HCT116 (cell line): ENCODE data around the gene ZNF346. TPM values are rescaled to one million over a fixed set of nuclear protein-coding genes. Genes with fewer than 3 reads are reported as not detected.
A peak's percentile ranks its signal among the peaks of the same experiment; 100 is the strongest.

Experiments used
- ATAC-seq: fragments of 200-7000 bp; cut with Tn5 transposase; 2 replicates; pipeline ENCODE4 v1.9.1; 2020; ENCODE audit warnings: mild to moderate bottlenecking, moderate library complexity
- BruUV-seq: library from RNA; stranded (reverse); fragments of 400-500 nt; replicated peaks from 2 replicates; lab custom pipeline; 2021; lab: Mats Ljungman, UMichigan
- CTCF ChIA-PET: fragments of 300-600 bp; sonication (Branson Sonifier 250); formaldehyde crosslinking; loops from one replicate; lab custom pipeline; 2021; ENCODE audit warnings: antibody characterized with exemption; lab: Charles Lee
- POLR2A ChIA-PET: fragments of 300-600, 350-600 bp; sonication (Branson Sonifier 250); formaldehyde crosslinking; loops from one replicate; lab custom pipeline; 2021; ENCODE audit warnings: antibody characterized with exemption; lab: Charles Lee
- RAD21 ChIA-PET, 2 experiments: fragments of 300-600 bp; sonication (Branson Sonifier 250); formaldehyde crosslinking; loops; one replicate each; lab custom pipeline; 2023; ENCODE audit warnings: low total read pairs in 2 of 2; ENCODE audit not compliant: uncharacterized antibody in 2 of 2, unreplicated experiment in 2 of 2, low non-redundant PET in 1 of 2; lab: Charles Lee
- DNase-seq: peaks from one replicate; pipeline ENCODE4 v3.0.0-alpha.2; 2010; ENCODE audit warnings: low read depth, low spot score
- H2AFZ ChIP-seq: fragments of 200-600 bp; shearing (Covaris generic), sonication (generic); 2 replicates; pipeline ENCODE4 v1.6.1; 2017; ENCODE audit warnings: low read depth, mixed run types, mixed read lengths, antibody characterized with exemption, low read length; ENCODE audit not compliant: poor library complexity, severe bottlenecking
- H3K27ac ChIP-seq: 2 replicates; pipeline ENCODE4 v1.5.1; 2012; ENCODE audit warnings: low read depth, low read length
- H3K27me3 ChIP-seq: fragments of 200-600 bp; sonication (generic); 2 replicates; pipeline ENCODE4 v1.6.1; 2016; ENCODE audit warnings: mixed run types, low read length, mixed read lengths; ENCODE audit not compliant: insufficient read depth
- H3K36me3 ChIP-seq, 2 experiments: fragments of 200-500 bp in 1 of 2; fragments of 200-600 bp in 1 of 2; sonication (Bioruptor generic) in 1 of 2; sonication (generic) in 1 of 2; 2 replicates each; pipeline versions ENCODE4 v1.5.1 to v1.6.1; 2014 to 2016; ENCODE audit warnings: low read length in 2 of 2, inconsistent platforms in 1 of 2, mixed read lengths in 1 of 2, mixed run types in 1 of 2; ENCODE audit not compliant: insufficient read depth in 2 of 2, control insufficient read depth in 1 of 2
- H3K4me1 ChIP-seq, 2 experiments: fragments of 200-600 bp in 1 of 2; sonication (generic) in 1 of 2; 2 replicates each; pipeline versions ENCODE4 v1.5.1 to v1.6.1; 2012 to 2017; ENCODE audit warnings: low read length in 2 of 2, inconsistent platforms in 1 of 2, mild to moderate bottlenecking in 1 of 2, mixed read lengths in 1 of 2, mixed run types in 1 of 2, moderate library complexity in 1 of 2; ENCODE audit not compliant: insufficient read depth in 2 of 2, control insufficient read depth in 1 of 2
- H3K4me2 ChIP-seq: fragments of 200-600 bp; sonication (generic); 2 replicates; pipeline ENCODE4 v1.6.1; 2017; ENCODE audit warnings: mixed run types, low read length, mixed read lengths
- H3K4me3 ChIP-seq, 2 experiments: fragments of 200-600 bp in 1 of 2; sonication (generic) in 1 of 2; replicated peaks in 1 of 2; 2 replicates each; pipeline ENCODE4 v1.5.1; 2011 to 2016; ENCODE audit warnings: low read length in 2 of 2, control low read depth in 1 of 2, low read depth in 1 of 2, mild to moderate bottlenecking in 1 of 2, mixed read lengths in 1 of 2, mixed run types in 1 of 2
- H3K79me2 ChIP-seq: fragments of 200-600 bp; sonication (generic); 2 replicates; pipeline ENCODE4 v1.6.1; 2017; ENCODE audit warnings: mild to moderate bottlenecking, mixed run types, low read length, moderate library complexity, mixed read lengths; ENCODE audit not compliant: insufficient read depth
- H3K9ac ChIP-seq: fragments of 200-600 bp; sonication (generic); 2 replicates; pipeline ENCODE4 v1.6.1; 2016; ENCODE audit warnings: low read length, mixed read lengths
- H3K9me2 ChIP-seq: fragments of 200-600 bp; sonication (generic), shearing (Covaris generic); 2 replicates; pipeline ENCODE4 v1.6.1; 2017; ENCODE audit warnings: mixed run types, mild to moderate bottlenecking, moderate library complexity; ENCODE audit not compliant: insufficient read depth
- H3K9me3 ChIP-seq, 2 experiments: fragments of 200-500 bp in 1 of 2; fragments of 200-600 bp in 1 of 2; sonication (Bioruptor generic) in 1 of 2; sonication (generic) in 1 of 2; 2 replicates each; pipeline ENCODE4 v1.6.1; 2014 to 2017; ENCODE audit warnings: low read length in 2 of 2, mixed read lengths in 2 of 2, inconsistent platforms in 1 of 2, low read depth in 1 of 2, mild to moderate bottlenecking in 1 of 2, mixed run types in 1 of 2, moderate library complexity in 1 of 2; ENCODE audit not compliant: control insufficient read depth in 1 of 2, insufficient read depth in 1 of 2
- H4K20me1 ChIP-seq: fragments of 200-600 bp; sonication (generic), shearing (Covaris generic); 2 replicates; pipeline ENCODE4 v1.6.1; 2017; ENCODE audit warnings: mixed run types, mild to moderate bottlenecking, moderate library complexity; ENCODE audit not compliant: insufficient read depth
- CBX3 ChIP-seq: IDR thresholded peaks from 2 replicates; pipeline ENCODE4 v1.6.1; 2012; ENCODE audit warnings: low read depth
- ELF1 ChIP-seq: IDR thresholded peaks from 2 replicates; pipeline ENCODE4 v1.6.1; 2012; ENCODE audit warnings: low read depth, borderline replicate concordance
- EZH2phosphoT487 ChIP-seq: fragments of 200-600 bp; IDR thresholded peaks from 2 replicates; pipeline ENCODE4 v1.6.1; 2018; ENCODE audit warnings: antibody characterized with exemption, borderline replicate concordance
- MAX ChIP-seq: IDR thresholded peaks from 2 replicates; pipeline ENCODE4 v1.6.1; 2012
- POLR2A ChIP-seq: IDR thresholded peaks from 2 replicates; pipeline ENCODE4 v1.7.0; 2011; ENCODE audit warnings: borderline replicate concordance; ENCODE audit not compliant: insufficient read depth, insufficient read length; ENCODE audit errors: extremely low read depth
- RAD21 ChIP-seq: IDR thresholded peaks from 2 replicates; pipeline ENCODE4 v1.6.1; 2012; ENCODE audit warnings: low read depth, mild to moderate bottlenecking
- REST ChIP-seq: IDR thresholded peaks from 2 replicates; pipeline ENCODE4 v1.6.1; 2012; ENCODE audit warnings: low read depth
- SIN3A ChIP-seq: IDR thresholded peaks from 2 replicates; pipeline ENCODE4 v1.6.1; 2012; ENCODE audit warnings: low read depth
- ZFX ChIP-seq: fragments of 450-650 bp; IDR thresholded peaks from 2 replicates; pipeline ENCODE4 v1.6.1; 2017
- ZNF274 ChIP-seq: fragments of 200-500 bp; sonication (Bioruptor generic); IDR thresholded peaks from 2 replicates; pipeline ENCODE4 v1.6.1; 2014; ENCODE audit warnings: mild to moderate bottlenecking, low read depth, low read length, inconsistent platforms
- intact Hi-C: fragments of 100-400 bp; cut with micrococcal nuclease; formaldehyde crosslinking; loops from 2 replicates; pipeline ENCODE4 v1.10.0; 2022
- total RNA-seq: library from RNA; stranded (reverse); gene quantifications from one replicate; pipeline ENCODE4 v1.2.1, GENCODE V29; 2021; ENCODE audit not compliant: unreplicated experiment

The ZNF346 gene
- total RNA-seq, 1 experiment from 2014 or later: 13.7 TPM

GRCh38 chr5:177049285-177049684, 26.8 kb downstream of the ZNF346 start:
- DNase-seq: no peak
- TF ChIP-seq EZH2phosphoT487: no peak
- TF ChIP-seq RAD21: peak; percentile 34
- H3K4me2 ChIP-seq: no peak overlapping the region
- BruUV-seq: no TSS peak
- intact Hi-C loops: no loop called here
- H3K4me1 ChIP-seq: no peaks in the 10 kb centered on the region
- H4K20me1 ChIP-seq: no peaks in the 10 kb centered on the region
- no peak overlapping the region for H3K27ac ChIP-seq
- POLR2A ChIA-PET: no interaction called here
- H2AFZ ChIP-seq: no peak overlapping the region
- peak; percentile 38; the same call in 1 of the 2 replicates for ATAC-seq
- H3K36me3 ChIP-seq: peaks cover 10 to 21% of the 10 kb centered on the region in 2 experiments; a peak in 3 of 4 replicates
- H3K27me3 ChIP-seq: no peaks in the 10 kb centered on the region
- RAD21 ChIA-PET: no interaction called here
- no peak overlapping the region for H3K4me3 ChIP-seq
- CTCF ChIA-PET: no interaction called here
- no peaks in the 10 kb centered on the region for H3K9me2 ChIP-seq
- no peaks in the 10 kb centered on the region for H3K79me2 ChIP-seq
- H3K9ac ChIP-seq: no peak overlapping the region
- no peaks in the 10 kb centered on the region for H3K9me3 ChIP-seq

- H3K79me2 ChIP-seq: no peaks in the 10 kb centered on the region
- DNase-seq (no peak), ATAC-seq (no peak)
- no peak overlapping the region for H3K27ac ChIP-seq
- CTCF ChIA-PET: interaction anchor here (1.5 kb wide), 1 partner anchor 404 kb away, joined by 5 read pairs; no protein-coding TSS in a partner anchor
- H3K36me3 ChIP-seq: peaks cover 3 to 18% of the 10 kb centered on the region in 2 experiments; a peak in 2 of 4 replicates
- H4K20me1 ChIP-seq: no peaks in the 10 kb centered on the region
- no peak overlapping the region for H3K4me3 ChIP-seq
- intact Hi-C loops: no loop called here
- no peaks in the 10 kb centered on the region for H3K4me1 ChIP-seq
- H2AFZ ChIP-seq: no peak overlapping the region
- RAD21 ChIA-PET: no interaction called here
- no peaks in the 10 kb centered on the region for H3K9me3 ChIP-seq
- no peak overlapping the region for H3K4me2 ChIP-seq
- no peak overlapping the region for H3K9ac ChIP-seq
- no peaks in the 10 kb centered on the region for H3K9me2 ChIP-seq
- H3K27me3 ChIP-seq: no peaks in the 10 kb centered on the region
- BruUV-seq: no TSS peak
- TF ChIP-seq CBX3: no peak
- no peak for TF ChIP-seq ELF1
- no peak for TF ChIP-seq POLR2A
- TF ChIP-seq RAD21: no peak
- TF ChIP-seq MAX: no peak
- no peak for TF ChIP-seq ZFX
- TF ChIP-seq SIN3A: no peak
- no peak for TF ChIP-seq REST
- TF ChIP-seq EZH2phosphoT487: no peak
- TF ChIP-seq ZNF274: no peak
- POLR2A ChIA-PET: no interaction called here
Measured at GRCh38 chr5:177064500-177065277, 42.2 kb downstream of the ZNF346 start.
